GM23338 (cell line): Measurements from ENCODE around the gene CD300LB. TPM values are rescaled to one million over a fixed set of nuclear protein-coding genes. Genes with fewer than 3 reads are reported as not detected.

Source experiments
- ATAC-seq: fragments of 200-7000 bp; cut with Tn5 transposase; 3 replicates; pipeline ENCODE4 v1.9.1; 2020
- DNase-seq: peaks from one replicate; pipeline ENCODE4 v3.0.0-alpha.2; 2015; ENCODE audit warnings: low spot score
- H2AFZ ChIP-seq: fragments of 200-600 bp; sonication (generic); 2 replicates; pipeline ENCODE4 v1.8.0; 2016; ENCODE audit warnings: antibody characterized with exemption, mild to moderate bottlenecking, moderate library complexity
- H3F3A ChIP-seq: fragments of 200-600 bp; sonication (generic); replicated peaks from 2 replicates; pipeline ENCODE4 v1.8.0; 2017; ENCODE audit warnings: antibody characterized with exemption, mixed run types, low read depth
- H3K27ac ChIP-seq: fragments of 200-600 bp; sonication (generic); 2 replicates; pipeline ENCODE4 v1.6.1; 2016; ENCODE audit warnings: low read depth
- H3K27me3 ChIP-seq: fragments of 200-600 bp; sonication (generic); 2 replicates; pipeline ENCODE4 v1.8.0; 2016; ENCODE audit warnings: mild to moderate bottlenecking, mixed run types, moderate library complexity; ENCODE audit not compliant: insufficient read depth
- H3K36me3 ChIP-seq: fragments of 200-600 bp; sonication (generic); 2 replicates; pipeline ENCODE4 v1.8.0; 2016; ENCODE audit warnings: mild to moderate bottlenecking; ENCODE audit not compliant: insufficient read depth
- H3K4me1 ChIP-seq: fragments of 200-600 bp; sonication (generic); 2 replicates; pipeline ENCODE4 v1.8.0; 2016; ENCODE audit warnings: mild to moderate bottlenecking, moderate library complexity; ENCODE audit not compliant: insufficient read depth
- H3K4me2 ChIP-seq: fragments of 200-600 bp; sonication (generic); 2 replicates; pipeline ENCODE4 v1.7.1; 2017; ENCODE audit warnings: mixed run types
- H3K4me3 ChIP-seq: fragments of 200-600 bp; sonication (generic); 2 replicates; pipeline ENCODE4 v1.6.1; 2016; ENCODE audit warnings: mixed run types
- H3K79me2 ChIP-seq: fragments of 200-600 bp; sonication (generic); replicated peaks from 2 replicates; pipeline ENCODE4 v1.8.0; 2017; ENCODE audit warnings: mild to moderate bottlenecking; ENCODE audit not compliant: insufficient read depth
- H3K9me2 ChIP-seq: fragments of 200-600 bp; sonication (generic); 2 replicates; pipeline ENCODE4 v1.8.0; 2017; ENCODE audit not compliant: insufficient read depth
- H4K20me1 ChIP-seq: fragments of 200-600 bp; sonication (generic); replicated peaks from 2 replicates; pipeline ENCODE4 v1.8.0; 2017; ENCODE audit warnings: mild to moderate bottlenecking; ENCODE audit not compliant: insufficient read depth
- H3K27ac Mint-ChIP-seq: 2 replicates; pipeline ENCODE4 v1.8.0; 2020; ENCODE audit warnings: inconsistent platforms, mild to moderate bottlenecking, moderate library complexity, mixed read lengths
- H3K27me3 Mint-ChIP-seq: 3 replicates; pipeline ENCODE4 v1.8.0; 2022; ENCODE audit warnings: low read depth, mild to moderate bottlenecking, moderate library complexity, mixed read lengths, inconsistent platforms; ENCODE audit not compliant: insufficient read depth, poor library complexity
- H3K36me3 Mint-ChIP-seq: 3 replicates; pipeline ENCODE4 v1.8.0; 2021; ENCODE audit warnings: low read depth, mild to moderate bottlenecking, inconsistent platforms, moderate library complexity, mixed read lengths
- H3K4me1 Mint-ChIP-seq: 3 replicates; pipeline ENCODE4 v1.8.0; 2020; ENCODE audit warnings: mild to moderate bottlenecking, inconsistent platforms, mixed read lengths
- H3K4me3 Mint-ChIP-seq: 3 replicates; pipeline ENCODE4 v1.8.0; 2021; ENCODE audit warnings: moderate library complexity, mild to moderate bottlenecking, inconsistent platforms, mixed read lengths
- H3K9me3 Mint-ChIP-seq: 3 replicates; pipeline ENCODE4 v1.8.0; 2020; ENCODE audit warnings: moderate library complexity, mild to moderate bottlenecking, inconsistent platforms, mixed read lengths
- EZH2phosphoT487 ChIP-seq: fragments of 200-600 bp; sonication (generic); IDR thresholded peaks from one replicate; pipeline ENCODE4 v1.8.1; 2018; ENCODE audit warnings: antibody characterized with exemption; ENCODE audit not compliant: unreplicated experiment
- REST ChIP-seq: IDR thresholded peaks from one replicate; pipeline ENCODE4 v1.6.1; 2018; ENCODE audit warnings: antibody characterized with exemption; ENCODE audit not compliant: unreplicated experiment
- polyA plus RNA-seq: library from polyadenylated mRNA; unstranded; fragments of >200 nt; fragmentation: Nextera tagmentation; extraction: Ambion mirVana; gene quantifications from 2 replicates; pipeline ENCODE4 v1.2.1, GENCODE V29; 2016
- total RNA-seq: library from RNA; depleted of rRNA; stranded (reverse); fragments of >200 nt; shearing (Covaris generic); gene quantifications from 2 replicates; pipeline ENCODE4 v1.2.3, GENCODE V29; 2014
- TF ChIP-seq, protein P1 (sequence below): fragments of 250-450 bp; sonication (Bioruptor Pico); IDR thresholded peaks from 2 replicates; pipeline ENCODE4 v1.5.0; 2020; ENCODE audit warnings: mild to moderate bottlenecking, moderate library complexity

CD300LB gene
- total and polyA plus RNA-seq, 2 experiments from 2014 or later, result not detected

DNA sequence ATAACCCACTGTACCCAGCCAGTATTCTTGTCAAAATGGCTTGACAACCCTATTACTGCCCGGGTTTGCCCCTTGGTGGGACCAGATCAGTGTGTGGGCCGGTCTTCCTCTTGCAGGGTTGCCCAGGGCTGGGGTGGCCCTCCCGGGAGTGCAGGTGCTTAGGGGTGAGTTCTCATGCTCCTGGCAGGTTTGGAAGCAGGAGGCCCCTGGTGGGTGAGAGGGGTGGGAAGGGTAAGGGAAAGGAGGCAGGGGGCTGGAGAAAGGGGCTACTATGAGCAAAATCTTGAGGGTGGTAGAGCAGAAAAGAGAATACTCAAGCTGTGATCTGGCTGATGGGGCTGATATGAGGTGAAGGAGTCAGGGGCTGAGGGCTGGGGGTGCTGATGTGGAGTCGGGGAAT, 58.4 kb downstream of the CD300LB start:
- H3K27me3 Mint-ChIP-seq, result peaks cover 5% of the 10 kb centered on the region
- H3K36me3 ChIP-seq, result no peaks in the 10 kb centered on the region
- peaks cover 29% of the 10 kb centered on the region for H3K9me3 Mint-ChIP-seq
- no peak overlapping the region for H3K4me3 ChIP-seq
- H3K4me3 Mint-ChIP-seq, result no peak overlapping the region
- H3K4me1 Mint-ChIP-seq, result peaks cover 3% of the 10 kb centered on the region; the same call in 2 of the 3 replicates
- H3F3A ChIP-seq, result no peaks in the 10 kb centered on the region
- H3K4me2 ChIP-seq, result no peak overlapping the region
- H3K79me2 ChIP-seq, result no peaks in the 10 kb centered on the region
- no peak overlapping the region for H2AFZ ChIP-seq
- no peak overlapping the region for H3K27ac Mint-ChIP-seq
- no peaks in the 10 kb centered on the region for H4K20me1 ChIP-seq
- peaks cover 10% of the 10 kb centered on the region; the same call in 2 of the 3 replicates for H3K36me3 Mint-ChIP-seq
- H3K27me3 ChIP-seq, result peaks cover 11% of the 10 kb centered on the region
- no peak for ATAC-seq
- no peak for DNase-seq
- H3K27ac ChIP-seq, result no peak overlapping the region
- H3K9me2 ChIP-seq, result no peaks in the 10 kb centered on the region
- TF ChIP-seq REST (no peak), EZH2phosphoT487 (no peak)
- TF ChIP-seq, protein P1, sequence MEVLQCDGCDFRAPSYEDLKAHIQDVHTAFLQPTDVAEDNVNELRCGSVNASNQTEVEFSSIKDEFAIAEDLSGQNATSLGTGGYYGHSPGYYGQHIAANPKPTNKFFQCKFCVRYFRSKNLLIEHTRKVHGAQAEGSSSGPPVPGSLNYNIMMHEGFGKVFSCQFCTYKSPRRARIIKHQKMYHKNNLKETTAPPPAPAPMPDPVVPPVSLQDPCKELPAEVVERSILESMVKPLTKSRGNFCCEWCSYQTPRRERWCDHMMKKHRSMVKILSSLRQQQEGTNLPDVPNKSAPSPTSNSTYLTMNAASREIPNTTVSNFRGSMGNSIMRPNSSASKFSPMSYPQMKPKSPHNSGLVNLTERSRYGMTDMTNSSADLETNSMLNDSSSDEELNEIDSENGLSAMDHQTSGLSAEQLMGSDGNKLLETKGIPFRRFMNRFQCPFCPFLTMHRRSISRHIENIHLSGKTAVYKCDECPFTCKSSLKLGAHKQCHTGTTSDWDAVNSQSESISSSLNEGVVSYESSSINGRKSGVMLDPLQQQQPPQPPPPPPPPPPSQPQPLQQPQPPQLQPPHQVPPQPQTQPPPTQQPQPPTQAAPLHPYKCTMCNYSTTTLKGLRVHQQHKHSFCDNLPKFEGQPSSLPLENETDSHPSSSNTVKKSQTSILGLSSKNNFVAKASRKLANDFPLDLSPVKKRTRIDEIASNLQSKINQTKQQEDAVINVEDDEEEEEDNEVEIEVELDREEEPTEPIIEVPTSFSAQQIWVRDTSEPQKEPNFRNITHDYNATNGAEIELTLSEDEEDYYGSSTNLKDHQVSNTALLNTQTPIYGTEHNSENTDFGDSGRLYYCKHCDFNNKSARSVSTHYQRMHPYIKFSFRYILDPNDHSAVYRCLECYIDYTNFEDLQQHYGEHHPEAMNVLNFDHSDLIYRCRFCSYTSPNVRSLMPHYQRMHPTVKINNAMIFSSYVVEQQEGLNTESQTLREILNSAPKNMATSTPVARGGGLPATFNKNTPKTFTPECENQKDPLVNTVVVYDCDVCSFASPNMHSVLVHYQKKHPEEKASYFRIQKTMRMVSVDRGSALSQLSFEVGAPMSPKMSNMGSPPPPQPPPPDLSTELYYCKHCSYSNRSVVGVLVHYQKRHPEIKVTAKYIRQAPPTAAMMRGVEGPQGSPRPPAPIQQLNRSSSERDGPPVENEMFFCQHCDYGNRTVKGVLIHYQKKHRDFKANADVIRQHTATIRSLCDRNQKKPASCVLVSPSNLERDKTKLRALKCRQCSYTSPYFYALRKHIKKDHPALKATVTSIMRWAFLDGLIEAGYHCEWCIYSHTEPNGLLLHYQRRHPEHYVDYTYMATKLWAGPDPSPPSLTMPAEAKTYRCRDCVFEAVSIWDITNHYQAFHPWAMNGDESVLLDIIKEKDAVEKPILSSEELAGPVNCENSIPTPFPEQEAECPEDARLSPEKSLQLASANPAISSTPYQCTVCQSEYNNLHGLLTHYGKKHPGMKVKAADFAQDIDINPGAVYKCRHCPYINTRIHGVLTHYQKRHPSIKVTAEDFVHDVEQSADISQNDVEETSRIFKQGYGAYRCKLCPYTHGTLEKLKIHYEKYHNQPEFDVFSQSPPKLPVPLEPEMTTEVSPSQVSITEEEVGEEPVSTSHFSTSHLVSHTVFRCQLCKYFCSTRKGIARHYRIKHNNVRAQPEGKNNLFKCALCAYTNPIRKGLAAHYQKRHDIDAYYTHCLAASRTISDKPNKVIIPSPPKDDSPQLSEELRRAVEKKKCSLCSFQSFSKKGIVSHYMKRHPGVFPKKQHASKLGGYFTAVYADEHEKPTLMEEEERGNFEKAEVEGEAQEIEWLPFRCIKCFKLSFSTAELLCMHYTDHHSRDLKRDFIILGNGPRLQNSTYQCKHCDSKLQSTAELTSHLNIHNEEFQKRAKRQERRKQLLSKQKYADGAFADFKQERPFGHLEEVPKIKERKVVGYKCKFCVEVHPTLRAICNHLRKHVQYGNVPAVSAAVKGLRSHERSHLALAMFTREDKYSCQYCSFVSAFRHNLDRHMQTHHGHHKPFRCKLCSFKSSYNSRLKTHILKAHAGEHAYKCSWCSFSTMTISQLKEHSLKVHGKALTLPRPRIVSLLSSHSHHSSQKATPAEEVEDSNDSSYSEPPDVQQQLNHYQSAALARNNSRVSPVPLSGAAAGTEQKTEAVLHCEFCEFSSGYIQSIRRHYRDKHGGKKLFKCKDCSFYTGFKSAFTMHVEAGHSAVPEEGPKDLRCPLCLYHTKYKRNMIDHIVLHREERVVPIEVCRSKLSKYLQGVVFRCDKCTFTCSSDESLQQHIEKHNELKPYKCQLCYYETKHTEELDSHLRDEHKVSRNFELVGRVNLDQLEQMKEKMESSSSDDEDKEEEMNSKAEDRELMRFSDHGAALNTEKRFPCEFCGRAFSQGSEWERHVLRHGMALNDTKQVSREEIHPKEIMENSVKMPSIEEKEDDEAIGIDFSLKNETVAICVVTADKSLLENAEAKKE (CRISPR knock-in tag), result no peak
- no peaks in the 10 kb centered on the region for H3K4me1 ChIP-seq
